GM23338 (cell line): Measurements from ENCODE around the gene GPRC5D. TPM values are rescaled to one million over a fixed set of nuclear protein-coding genes. Genes with fewer than 3 reads are reported as not detected.

ENCODE experiments used
- ATAC-seq: fragments of 200-7000 bp; cut with Tn5 transposase; 3 replicates; pipeline ENCODE4 v1.9.1; 2020
- DNase-seq: peaks from one replicate; pipeline ENCODE4 v3.0.0-alpha.2; 2015; ENCODE audit warnings: low spot score
- H2AFZ ChIP-seq: fragments of 200-600 bp; sonication (generic); 2 replicates; pipeline ENCODE4 v1.8.0; 2016; ENCODE audit warnings: antibody characterized with exemption, mild to moderate bottlenecking, moderate library complexity
- H3F3A ChIP-seq: fragments of 200-600 bp; sonication (generic); replicated peaks from 2 replicates; pipeline ENCODE4 v1.8.0; 2017; ENCODE audit warnings: antibody characterized with exemption, mixed run types, low read depth
- H3K27ac ChIP-seq: fragments of 200-600 bp; sonication (generic); 2 replicates; pipeline ENCODE4 v1.6.1; 2016; ENCODE audit warnings: low read depth
- H3K27me3 ChIP-seq: fragments of 200-600 bp; sonication (generic); 2 replicates; pipeline ENCODE4 v1.8.0; 2016; ENCODE audit warnings: mild to moderate bottlenecking, mixed run types, moderate library complexity; ENCODE audit not compliant: insufficient read depth
- H3K36me3 ChIP-seq: fragments of 200-600 bp; sonication (generic); 2 replicates; pipeline ENCODE4 v1.8.0; 2016; ENCODE audit warnings: mild to moderate bottlenecking; ENCODE audit not compliant: insufficient read depth
- H3K4me1 ChIP-seq: fragments of 200-600 bp; sonication (generic); 2 replicates; pipeline ENCODE4 v1.8.0; 2016; ENCODE audit warnings: mild to moderate bottlenecking, moderate library complexity; ENCODE audit not compliant: insufficient read depth
- H3K4me2 ChIP-seq: fragments of 200-600 bp; sonication (generic); 2 replicates; pipeline ENCODE4 v1.7.1; 2017; ENCODE audit warnings: mixed run types
- H3K4me3 ChIP-seq: fragments of 200-600 bp; sonication (generic); 2 replicates; pipeline ENCODE4 v1.6.1; 2016; ENCODE audit warnings: mixed run types
- H3K79me2 ChIP-seq: fragments of 200-600 bp; sonication (generic); replicated peaks from 2 replicates; pipeline ENCODE4 v1.8.0; 2017; ENCODE audit warnings: mild to moderate bottlenecking; ENCODE audit not compliant: insufficient read depth
- H3K9me2 ChIP-seq: fragments of 200-600 bp; sonication (generic); 2 replicates; pipeline ENCODE4 v1.8.0; 2017; ENCODE audit not compliant: insufficient read depth
- H4K20me1 ChIP-seq: fragments of 200-600 bp; sonication (generic); replicated peaks from 2 replicates; pipeline ENCODE4 v1.8.0; 2017; ENCODE audit warnings: mild to moderate bottlenecking; ENCODE audit not compliant: insufficient read depth
- H3K27ac Mint-ChIP-seq: 2 replicates; pipeline ENCODE4 v1.8.0; 2020; ENCODE audit warnings: inconsistent platforms, mild to moderate bottlenecking, moderate library complexity, mixed read lengths
- H3K27me3 Mint-ChIP-seq: 3 replicates; pipeline ENCODE4 v1.8.0; 2022; ENCODE audit warnings: low read depth, mild to moderate bottlenecking, moderate library complexity, mixed read lengths, inconsistent platforms; ENCODE audit not compliant: insufficient read depth, poor library complexity
- H3K36me3 Mint-ChIP-seq: 3 replicates; pipeline ENCODE4 v1.8.0; 2021; ENCODE audit warnings: low read depth, mild to moderate bottlenecking, inconsistent platforms, moderate library complexity, mixed read lengths
- H3K4me1 Mint-ChIP-seq: 3 replicates; pipeline ENCODE4 v1.8.0; 2020; ENCODE audit warnings: mild to moderate bottlenecking, inconsistent platforms, mixed read lengths
- H3K4me3 Mint-ChIP-seq: 3 replicates; pipeline ENCODE4 v1.8.0; 2021; ENCODE audit warnings: moderate library complexity, mild to moderate bottlenecking, inconsistent platforms, mixed read lengths
- H3K9me3 Mint-ChIP-seq: 3 replicates; pipeline ENCODE4 v1.8.0; 2020; ENCODE audit warnings: moderate library complexity, mild to moderate bottlenecking, inconsistent platforms, mixed read lengths
- CREB1 ChIP-seq: fragments of 250-450 bp; sonication (Bioruptor Pico); IDR thresholded peaks from 2 replicates; pipeline ENCODE4 v1.5.0; 2020; ENCODE audit warnings: low read depth, mild to moderate bottlenecking, moderate library complexity
- EZH2phosphoT487 ChIP-seq: fragments of 200-600 bp; sonication (generic); IDR thresholded peaks from one replicate; pipeline ENCODE4 v1.8.1; 2018; ENCODE audit warnings: antibody characterized with exemption; ENCODE audit not compliant: unreplicated experiment
- JUNB ChIP-seq: IDR thresholded peaks from one replicate; pipeline ENCODE4 v1.6.1; 2016; ENCODE audit warnings: antibody characterized with exemption; ENCODE audit not compliant: unreplicated experiment
- NANOG ChIP-seq: IDR thresholded peaks from 2 replicates; pipeline ENCODE4 v1.6.1; 2016; ENCODE audit warnings: antibody characterized with exemption, borderline replicate concordance
- POLR2AphosphoS5 ChIP-seq: IDR thresholded peaks from 2 replicates; pipeline ENCODE4 v1.6.1; 2016; ENCODE audit warnings: antibody characterized with exemption, low read depth
- REST ChIP-seq: IDR thresholded peaks from one replicate; pipeline ENCODE4 v1.6.1; 2018; ENCODE audit warnings: antibody characterized with exemption; ENCODE audit not compliant: unreplicated experiment
- ZNF331 ChIP-seq: fragments of 250-450 bp; sonication (Bioruptor Pico); IDR thresholded peaks from 2 replicates; pipeline ENCODE4 v1.5.0; 2020; ENCODE audit warnings: low read depth, mild to moderate bottlenecking, moderate library complexity
- polyA plus RNA-seq: library from polyadenylated mRNA; unstranded; fragments of >200 nt; fragmentation: Nextera tagmentation; extraction: Ambion mirVana; gene quantifications from 2 replicates; pipeline ENCODE4 v1.2.1, GENCODE V29; 2016
- total RNA-seq: library from RNA; depleted of rRNA; stranded (reverse); fragments of >200 nt; shearing (Covaris generic); gene quantifications from 2 replicates; pipeline ENCODE4 v1.2.3, GENCODE V29; 2014
- TF ChIP-seq, protein P1 (sequence below): IDR thresholded peaks from 2 replicates; pipeline ENCODE4 v1.6.1; 2016; ENCODE audit warnings: antibody characterized with exemption
- TF ChIP-seq, protein P2 (sequence below): fragments of 250-450 bp; sonication (Bioruptor Pico); IDR thresholded peaks from 2 replicates; pipeline ENCODE4 v1.5.0; 2020; ENCODE audit warnings: mild to moderate bottlenecking, moderate library complexity

The GPRC5D gene
- total and polyA plus RNA-seq, 2 experiments from 2014 or later, result not detected

DNA sequence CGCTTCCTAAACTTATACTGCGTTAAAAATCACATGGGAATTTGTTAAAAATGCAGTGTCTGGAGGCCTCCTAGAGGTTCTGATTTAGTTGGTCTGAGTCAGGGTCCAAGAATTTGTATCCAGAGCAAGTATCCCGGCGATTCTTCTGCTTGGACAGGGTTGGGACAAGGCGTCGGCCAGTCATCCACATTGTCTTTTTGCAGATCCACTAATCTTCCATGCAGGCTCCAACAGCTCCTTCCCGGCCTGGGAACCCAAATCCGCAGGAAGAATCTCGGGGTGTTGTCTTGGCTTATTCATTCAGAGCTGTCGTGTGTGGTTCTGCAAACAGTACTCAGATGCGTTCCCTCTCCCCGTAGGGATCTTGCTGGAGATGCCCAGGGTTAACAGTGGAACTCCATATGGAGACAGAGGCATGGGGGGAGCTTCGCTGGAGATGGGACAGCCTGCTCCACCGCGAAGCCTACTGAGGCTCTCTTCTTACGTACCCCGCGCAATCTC is 25.3 kb downstream of the GPRC5D start (continued):
- TF ChIP-seq ZNF331 (CRISPR knock-in tag) (no peak), REST (no peak), CREB1 (CRISPR knock-in tag) (no peak), JUNB (no peak), EZH2phosphoT487 (no peak)
- TF ChIP-seq, protein P1, sequence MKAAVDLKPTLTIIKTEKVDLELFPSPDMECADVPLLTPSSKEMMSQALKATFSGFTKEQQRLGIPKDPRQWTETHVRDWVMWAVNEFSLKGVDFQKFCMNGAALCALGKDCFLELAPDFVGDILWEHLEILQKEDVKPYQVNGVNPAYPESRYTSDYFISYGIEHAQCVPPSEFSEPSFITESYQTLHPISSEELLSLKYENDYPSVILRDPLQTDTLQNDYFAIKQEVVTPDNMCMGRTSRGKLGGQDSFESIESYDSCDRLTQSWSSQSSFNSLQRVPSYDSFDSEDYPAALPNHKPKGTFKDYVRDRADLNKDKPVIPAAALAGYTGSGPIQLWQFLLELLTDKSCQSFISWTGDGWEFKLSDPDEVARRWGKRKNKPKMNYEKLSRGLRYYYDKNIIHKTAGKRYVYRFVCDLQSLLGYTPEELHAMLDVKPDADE, result no peak

DNA sequence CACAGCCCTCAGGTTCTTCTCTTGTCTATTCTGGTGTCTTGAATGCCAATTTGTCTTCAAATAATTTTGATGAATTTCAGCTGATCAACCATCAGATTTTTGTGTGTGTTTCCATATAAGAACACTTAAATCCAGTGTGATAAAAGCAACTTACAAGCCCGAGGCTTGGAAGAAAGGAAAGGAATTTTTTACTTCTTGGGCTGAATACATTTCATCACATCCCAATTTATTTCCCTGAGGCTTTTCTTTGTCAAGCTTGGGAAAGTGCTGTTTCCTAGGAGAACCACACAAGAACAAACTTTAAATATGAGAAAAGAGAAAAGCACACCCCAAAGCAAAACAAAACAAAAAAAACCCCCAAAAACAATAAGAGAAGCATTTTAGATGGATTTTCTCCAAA is 26.6 kb downstream of the GPRC5D start:
- Histone ChIP-seq H4K20me1 (no peaks in the 10 kb centered on the region), H3K9me2 (no peaks in the 10 kb centered on the region), H3K4me3 (no peak overlapping the region), H3K27me3 (no peaks in the 10 kb centered on the region), H3K36me3 (no peaks in the 10 kb centered on the region), H3K79me2 (no peaks in the 10 kb centered on the region), H3K27ac (no peak overlapping the region), H3F3A (0 out of 2 replicates have a peak, but pooled peaks cover 4% of the 10 kb centered on the region), H2AFZ (peak overlapping the region; percentile 69; the same call in 1 of the 2 replicates), H3K4me1 (peaks cover 8% of the 10 kb centered on the region), H3K4me2 (no peak overlapping the region)
- no peak overlapping the region for H3K4me3 Mint-ChIP-seq
- no peak for ATAC-seq
- H3K9me3 Mint-ChIP-seq, result no peaks in the 10 kb centered on the region
- no peak for DNase-seq
- H3K4me1 Mint-ChIP-seq, result peaks cover 10% of the 10 kb centered on the region
- no peak overlapping the region for H3K27ac Mint-ChIP-seq
- peaks cover 1% of the 10 kb centered on the region; the same call in 1 of the 3 replicates for H3K36me3 Mint-ChIP-seq
- H3K27me3 Mint-ChIP-seq, result peaks cover 4% of the 10 kb centered on the region
- TF ChIP-seq, protein P2, sequence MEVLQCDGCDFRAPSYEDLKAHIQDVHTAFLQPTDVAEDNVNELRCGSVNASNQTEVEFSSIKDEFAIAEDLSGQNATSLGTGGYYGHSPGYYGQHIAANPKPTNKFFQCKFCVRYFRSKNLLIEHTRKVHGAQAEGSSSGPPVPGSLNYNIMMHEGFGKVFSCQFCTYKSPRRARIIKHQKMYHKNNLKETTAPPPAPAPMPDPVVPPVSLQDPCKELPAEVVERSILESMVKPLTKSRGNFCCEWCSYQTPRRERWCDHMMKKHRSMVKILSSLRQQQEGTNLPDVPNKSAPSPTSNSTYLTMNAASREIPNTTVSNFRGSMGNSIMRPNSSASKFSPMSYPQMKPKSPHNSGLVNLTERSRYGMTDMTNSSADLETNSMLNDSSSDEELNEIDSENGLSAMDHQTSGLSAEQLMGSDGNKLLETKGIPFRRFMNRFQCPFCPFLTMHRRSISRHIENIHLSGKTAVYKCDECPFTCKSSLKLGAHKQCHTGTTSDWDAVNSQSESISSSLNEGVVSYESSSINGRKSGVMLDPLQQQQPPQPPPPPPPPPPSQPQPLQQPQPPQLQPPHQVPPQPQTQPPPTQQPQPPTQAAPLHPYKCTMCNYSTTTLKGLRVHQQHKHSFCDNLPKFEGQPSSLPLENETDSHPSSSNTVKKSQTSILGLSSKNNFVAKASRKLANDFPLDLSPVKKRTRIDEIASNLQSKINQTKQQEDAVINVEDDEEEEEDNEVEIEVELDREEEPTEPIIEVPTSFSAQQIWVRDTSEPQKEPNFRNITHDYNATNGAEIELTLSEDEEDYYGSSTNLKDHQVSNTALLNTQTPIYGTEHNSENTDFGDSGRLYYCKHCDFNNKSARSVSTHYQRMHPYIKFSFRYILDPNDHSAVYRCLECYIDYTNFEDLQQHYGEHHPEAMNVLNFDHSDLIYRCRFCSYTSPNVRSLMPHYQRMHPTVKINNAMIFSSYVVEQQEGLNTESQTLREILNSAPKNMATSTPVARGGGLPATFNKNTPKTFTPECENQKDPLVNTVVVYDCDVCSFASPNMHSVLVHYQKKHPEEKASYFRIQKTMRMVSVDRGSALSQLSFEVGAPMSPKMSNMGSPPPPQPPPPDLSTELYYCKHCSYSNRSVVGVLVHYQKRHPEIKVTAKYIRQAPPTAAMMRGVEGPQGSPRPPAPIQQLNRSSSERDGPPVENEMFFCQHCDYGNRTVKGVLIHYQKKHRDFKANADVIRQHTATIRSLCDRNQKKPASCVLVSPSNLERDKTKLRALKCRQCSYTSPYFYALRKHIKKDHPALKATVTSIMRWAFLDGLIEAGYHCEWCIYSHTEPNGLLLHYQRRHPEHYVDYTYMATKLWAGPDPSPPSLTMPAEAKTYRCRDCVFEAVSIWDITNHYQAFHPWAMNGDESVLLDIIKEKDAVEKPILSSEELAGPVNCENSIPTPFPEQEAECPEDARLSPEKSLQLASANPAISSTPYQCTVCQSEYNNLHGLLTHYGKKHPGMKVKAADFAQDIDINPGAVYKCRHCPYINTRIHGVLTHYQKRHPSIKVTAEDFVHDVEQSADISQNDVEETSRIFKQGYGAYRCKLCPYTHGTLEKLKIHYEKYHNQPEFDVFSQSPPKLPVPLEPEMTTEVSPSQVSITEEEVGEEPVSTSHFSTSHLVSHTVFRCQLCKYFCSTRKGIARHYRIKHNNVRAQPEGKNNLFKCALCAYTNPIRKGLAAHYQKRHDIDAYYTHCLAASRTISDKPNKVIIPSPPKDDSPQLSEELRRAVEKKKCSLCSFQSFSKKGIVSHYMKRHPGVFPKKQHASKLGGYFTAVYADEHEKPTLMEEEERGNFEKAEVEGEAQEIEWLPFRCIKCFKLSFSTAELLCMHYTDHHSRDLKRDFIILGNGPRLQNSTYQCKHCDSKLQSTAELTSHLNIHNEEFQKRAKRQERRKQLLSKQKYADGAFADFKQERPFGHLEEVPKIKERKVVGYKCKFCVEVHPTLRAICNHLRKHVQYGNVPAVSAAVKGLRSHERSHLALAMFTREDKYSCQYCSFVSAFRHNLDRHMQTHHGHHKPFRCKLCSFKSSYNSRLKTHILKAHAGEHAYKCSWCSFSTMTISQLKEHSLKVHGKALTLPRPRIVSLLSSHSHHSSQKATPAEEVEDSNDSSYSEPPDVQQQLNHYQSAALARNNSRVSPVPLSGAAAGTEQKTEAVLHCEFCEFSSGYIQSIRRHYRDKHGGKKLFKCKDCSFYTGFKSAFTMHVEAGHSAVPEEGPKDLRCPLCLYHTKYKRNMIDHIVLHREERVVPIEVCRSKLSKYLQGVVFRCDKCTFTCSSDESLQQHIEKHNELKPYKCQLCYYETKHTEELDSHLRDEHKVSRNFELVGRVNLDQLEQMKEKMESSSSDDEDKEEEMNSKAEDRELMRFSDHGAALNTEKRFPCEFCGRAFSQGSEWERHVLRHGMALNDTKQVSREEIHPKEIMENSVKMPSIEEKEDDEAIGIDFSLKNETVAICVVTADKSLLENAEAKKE (CRISPR knock-in tag), result no peak
- TF ChIP-seq CREB1 (CRISPR knock-in tag) (no peak), NANOG (no peak), EZH2phosphoT487 (no peak), POLR2AphosphoS5 (no peak)
- TF ChIP-seq, protein P1, result no peak
